GM18519 (cell line): ENCODE measurements around the gene APOL5.

Source experiments
- ATAC-seq: cut with Tn5 transposase; IDR thresholded peaks from one replicate; pipeline ENCODE4 v1.9.1; 2021; ENCODE audit warnings: mild to moderate bottlenecking, moderate library complexity; ENCODE audit not compliant: unreplicated experiment, low FRiP score

The APOL5 gene

GRCh38 chr22:35739076-35739930 is 21.6 kb downstream of the APOL5 start:
- no peak for ATAC-seq

- no peak for ATAC-seq
Measured at GRCh38 chr22:35739931-35740380, 22.3 kb downstream of the APOL5 start.

GRCh38 chr22:35740616-35741015 is 22.9 kb downstream of the APOL5 start:
- ATAC-seq, result no peak

- ATAC-seq, result no peak
Measured at GRCh38 chr22:35742342-35743100, 24.8 kb downstream of the APOL5 start.

- no peak for ATAC-seq
Measured at GRCh38 chr22:35743326-35743860, 25.7 kb downstream of the APOL5 start.

GRCh38 chr22:35746248-35746647 is 28.6 kb downstream of the APOL5 start:
- no peak for ATAC-seq

GRCh38 chr22:35746946-35747703 is 29.5 kb downstream of the APOL5 start:
- ATAC-seq, result no peak

- no peak for ATAC-seq
Measured at GRCh38 chr22:35749808-35750207, 32.1 kb downstream of the APOL5 start.

GRCh38 chr22:35752006-35752862 is 34.6 kb downstream of the APOL5 start:
- ATAC-seq, result no peak

GRCh38 chr22:35752863-35753189 is 35.2 kb downstream of the APOL5 start:
- no peak for ATAC-seq

- no peak for ATAC-seq
Measured at GRCh38 chr22:35754761-35755160, 37.1 kb downstream of the APOL5 start.

- ATAC-seq, result no peak
Measured at GRCh38 chr22:35756722-35757121, 39.0 kb downstream of the APOL5 start.

- no peak for ATAC-seq
Measured at GRCh38 chr22:35758394-35758793, 40.7 kb downstream of the APOL5 start.

- no peak for ATAC-seq
Measured at GRCh38 chr22:35761037-35761436, 43.4 kb downstream of the APOL5 start.

- no peak for ATAC-seq
Measured at GRCh38 chr22:35766654-35767580, 49.2 kb downstream of the APOL5 start.

GRCh38 chr22:35769974-35770373 is 52.3 kb downstream of the APOL5 start:
- ATAC-seq, result no peak

GRCh38 chr22:35775339-35775738 is 57.7 kb downstream of the APOL5 start:
- ATAC-seq, result no peak

GRCh38 chr22:35777335-35777975 is 59.8 kb downstream of the APOL5 start:
- ATAC-seq, result no peak
